Keratinocyte (primary cell): ENCODE results near the gene THOC5. TPM values are rescaled to one million over a fixed set of nuclear protein-coding genes. Genes with fewer than 3 reads are reported as not detected.

Experiments
- DNase-seq: peaks from one replicate; pipeline ENCODE4 v3.0.0-alpha.2; 2011; ENCODE audit warnings: low read depth, missing footprints, low spot score
- FAIRE-seq: peaks from 2 replicates; lab custom pipeline; 2011; peaks lifted over from hg19 to GRCh38; lab: Jason Lieb, UNC
- H2AFZ ChIP-seq: 2 replicates; pipeline ENCODE4 v1.6.0; 2012; ENCODE audit warnings: low read length, control low read depth, inconsistent platforms; ENCODE audit not compliant: control insufficient read depth
- H3K27ac ChIP-seq: 2 replicates; pipeline ENCODE4 v1.5.1; 2011; ENCODE audit warnings: low read length; ENCODE audit not compliant: control insufficient read depth, insufficient read depth
- H3K27me3 ChIP-seq: 3 replicates; pipeline ENCODE4 v1.6.0; 2011; ENCODE audit warnings: low read length; ENCODE audit not compliant: control insufficient read depth, insufficient read depth; ENCODE audit errors: extremely low read depth
- H3K36me3 ChIP-seq, 2 experiments: 2 replicates in 1 of 2; 3 replicates in 1 of 2; pipeline ENCODE4 v1.5.1; 2011; ENCODE audit warnings: low read length in 2 of 2, mild to moderate bottlenecking in 1 of 2; ENCODE audit not compliant: control insufficient read depth in 2 of 2, insufficient read depth in 2 of 2; ENCODE audit errors: extremely low read depth in 1 of 2
- H3K4me1 ChIP-seq: 3 replicates; pipeline ENCODE4 v1.5.1; 2011; ENCODE audit warnings: low read length; ENCODE audit not compliant: control insufficient read depth, insufficient read depth; ENCODE audit errors: extremely low read depth
- H3K4me2 ChIP-seq: 3 replicates; pipeline ENCODE4 v1.6.0; 2011; ENCODE audit warnings: low read depth, low read length; ENCODE audit not compliant: control insufficient read depth, insufficient read depth; ENCODE audit errors: extremely low read depth
- H3K4me3 ChIP-seq, 3 experiments: fragments of 200-600 bp in 1 of 3; sonication (generic) in 1 of 3; 2 replicates in 2 of 3; 3 replicates in 1 of 3; pipeline ENCODE4 v1.5.1; 2011 to 2016; ENCODE audit warnings: low read length in 3 of 3, mild to moderate bottlenecking in 3 of 3, control low read depth in 2 of 3, inconsistent platforms in 1 of 3, low read depth in 1 of 3, mixed read lengths in 1 of 3, mixed run types in 1 of 3, moderate library complexity in 1 of 3; ENCODE audit not compliant: control insufficient read depth in 2 of 3, insufficient read depth in 2 of 3; ENCODE audit errors: extremely low read depth in 1 of 3
- H3K79me2 ChIP-seq: 2 replicates; pipeline ENCODE4 v1.6.0; 2012; ENCODE audit warnings: low read length; ENCODE audit not compliant: control insufficient read depth, insufficient read depth
- H3K9ac ChIP-seq: 3 replicates; pipeline ENCODE4 v1.6.0; 2011; ENCODE audit warnings: low read length; ENCODE audit not compliant: control insufficient read depth, insufficient read depth; ENCODE audit errors: extremely low read depth
- H3K9me1 ChIP-seq: 3 replicates; pipeline ENCODE4 v1.6.0; 2011; ENCODE audit warnings: low read length; ENCODE audit not compliant: control insufficient read depth, insufficient read depth; ENCODE audit errors: extremely low read depth
- H3K9me3 ChIP-seq: 2 replicates; pipeline ENCODE4 v1.5.1; 2012; ENCODE audit warnings: low read depth, low read length; ENCODE audit not compliant: control insufficient read depth
- H4K20me1 ChIP-seq: 3 replicates; pipeline ENCODE4 v1.6.0; 2011; ENCODE audit warnings: low read length; ENCODE audit not compliant: control insufficient read depth, insufficient read depth; ENCODE audit errors: extremely low read depth
- EZH2 ChIP-seq: IDR thresholded peaks from one replicate; pipeline ENCODE4 v1.6.1; 2012; ENCODE audit warnings: inconsistent platforms, mild to moderate bottlenecking, low read length, moderate library complexity
- dilution Hi-C: fragments of 300-500 bp; cut with MboI; formaldehyde crosslinking; loops from one replicate; pipeline ENCODE4 v1.7.0; 2020; ENCODE audit warnings: low sequenced_read_pairs; ENCODE audit not compliant: extremely low pct_ligation_motif_present
- polyA plus RNA-seq, 5 experiments: library from polyadenylated mRNA; depleted of rRNA in 3 of 5; stranded (reverse) in 3 of 5; stranded (forward) in 1 of 5; unstranded in 1 of 5; fragments of >200 nt; gene quantifications; 1 replicate in 1 of 5; 2 replicates in 3 of 5; 3 replicates in 1 of 5; pipeline versions ENCODE4 v1.2.1 to v1.2.3, GENCODE V29; 2011 to 2012; ENCODE audit warnings: missing spikeins in 2 of 5, low read depth in 1 of 5, low replicate concordance in 1 of 5
- TF ChIP-seq, protein P1 (sequence below), 3 experiments: IDR thresholded peaks in 1 of 3; conservative IDR thresholded peaks in 1 of 3; optimal IDR thresholded peaks in 1 of 3; 2 replicates in 2 of 3; 3 replicates in 1 of 3; pipeline versions ENCODE3 to v1.5.1; 2011; ENCODE audit warnings: low read length in 3 of 3, mild to moderate bottlenecking in 3 of 3, moderate library complexity in 2 of 3, control low read depth in 1 of 3, inconsistent platforms in 1 of 3; ENCODE audit not compliant: insufficient read depth in 2 of 3; ENCODE audit errors: extremely low read depth in 1 of 3

Gene THOC5
- polyA plus RNA-seq, 1 donor (not counting 4 experiments of a cell fraction or from before 2014, with no cell fraction given): 35.4 TPM

DNA sequence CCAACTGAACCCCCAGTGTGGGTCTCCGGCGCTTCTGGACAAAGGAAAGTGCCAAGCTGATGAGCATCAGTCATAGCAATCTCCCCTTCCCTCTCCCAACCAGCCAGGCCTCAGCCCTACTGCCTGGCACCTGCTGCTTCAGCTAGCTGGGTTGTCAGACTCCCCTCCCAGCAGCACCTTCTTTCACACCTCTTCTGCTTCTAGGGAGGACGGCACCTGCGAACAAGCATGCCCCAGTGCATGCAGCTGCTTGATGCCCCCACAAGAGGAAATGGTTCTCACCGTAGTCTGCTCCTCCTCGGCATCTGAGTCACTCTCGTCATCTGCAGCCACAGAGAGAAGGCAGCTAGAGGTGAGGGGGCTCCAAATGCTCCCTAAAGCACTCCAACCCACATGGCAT is 25.4 kb downstream of the THOC5 start:
- Histone ChIP-seq H4K20me1 (no peaks in the 10 kb centered on the region), H3K9me3 (no peaks in the 10 kb centered on the region), H3K79me2 (no peaks in the 10 kb centered on the region), H3K4me3 (no peak overlapping the region), H3K27me3 (no peaks in the 10 kb centered on the region), H3K9me1 (no peaks in the 10 kb centered on the region), H3K36me3 (peaks cover 41 to 58% of the 10 kb centered on the region in 2 experiments), H2AFZ (no peak overlapping the region), H3K4me2 (no peak overlapping the region), H3K4me1 (no peaks in the 10 kb centered on the region), H3K27ac (no peak overlapping the region), H3K9ac (no peak overlapping the region)
- dilution Hi-C loops: no loop called here
- DNase-seq (no peak), FAIRE-seq (no peak)
- TF ChIP-seq EZH2: no peak
- TF ChIP-seq, protein P1, sequence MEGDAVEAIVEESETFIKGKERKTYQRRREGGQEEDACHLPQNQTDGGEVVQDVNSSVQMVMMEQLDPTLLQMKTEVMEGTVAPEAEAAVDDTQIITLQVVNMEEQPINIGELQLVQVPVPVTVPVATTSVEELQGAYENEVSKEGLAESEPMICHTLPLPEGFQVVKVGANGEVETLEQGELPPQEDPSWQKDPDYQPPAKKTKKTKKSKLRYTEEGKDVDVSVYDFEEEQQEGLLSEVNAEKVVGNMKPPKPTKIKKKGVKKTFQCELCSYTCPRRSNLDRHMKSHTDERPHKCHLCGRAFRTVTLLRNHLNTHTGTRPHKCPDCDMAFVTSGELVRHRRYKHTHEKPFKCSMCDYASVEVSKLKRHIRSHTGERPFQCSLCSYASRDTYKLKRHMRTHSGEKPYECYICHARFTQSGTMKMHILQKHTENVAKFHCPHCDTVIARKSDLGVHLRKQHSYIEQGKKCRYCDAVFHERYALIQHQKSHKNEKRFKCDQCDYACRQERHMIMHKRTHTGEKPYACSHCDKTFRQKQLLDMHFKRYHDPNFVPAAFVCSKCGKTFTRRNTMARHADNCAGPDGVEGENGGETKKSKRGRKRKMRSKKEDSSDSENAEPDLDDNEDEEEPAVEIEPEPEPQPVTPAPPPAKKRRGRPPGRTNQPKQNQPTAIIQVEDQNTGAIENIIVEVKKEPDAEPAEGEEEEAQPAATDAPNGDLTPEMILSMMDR (optimal IDR thresholded peaks at IDR 0.05 in 1 of 3, IDR thresholded peaks at IDR 0.05 in 1 of 3, conservative IDR thresholded peaks at IDR 0.05 in 1 of 3; ENCODE audit: extremely low read depth in 1 of 3, insufficient read depth in 2 of 3, low read length in 3 of 3): no peak

DNA sequence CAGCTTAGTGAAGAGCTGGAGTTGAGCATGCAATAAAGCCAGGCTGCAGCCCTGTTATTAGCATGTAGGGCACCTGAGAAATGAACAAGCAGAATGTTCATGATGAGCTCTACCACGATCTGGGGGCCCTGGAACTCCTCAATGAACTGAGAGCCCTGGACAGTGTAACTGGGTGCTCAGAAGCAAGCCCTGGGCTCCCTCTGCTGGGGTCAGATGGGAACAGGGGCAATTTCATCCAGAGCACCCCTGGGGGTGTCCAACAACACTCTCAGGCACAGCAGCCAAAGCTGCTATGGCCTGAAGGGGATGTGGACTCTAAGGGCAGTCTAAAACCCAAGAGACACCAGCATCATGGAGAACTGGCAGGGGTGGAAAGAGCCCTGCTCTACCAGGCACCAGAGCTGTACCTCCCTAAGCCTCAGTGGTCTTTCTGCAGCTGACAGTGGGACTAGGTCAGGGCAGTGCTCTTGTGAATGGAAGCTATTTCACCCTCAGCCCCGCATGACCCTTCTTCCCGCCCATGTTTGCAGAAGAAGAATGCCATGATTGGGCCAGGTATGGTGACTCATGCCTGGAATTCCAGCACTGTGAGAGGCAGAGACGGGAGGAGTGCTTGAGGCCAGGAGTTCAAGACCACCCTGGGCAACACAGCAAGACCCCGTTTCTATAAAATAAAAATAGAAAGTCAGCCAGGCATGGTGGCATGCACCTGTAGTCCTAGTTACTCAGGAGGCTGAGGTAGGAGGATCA is 28.9 kb downstream of the THOC5 start:
- no peak for DNase-seq
- Histone ChIP-seq H3K4me3 (no peak overlapping the region), H3K4me1 (no peaks in the 10 kb centered on the region), H3K36me3 (peaks cover 43 to 46% of the 10 kb centered on the region in 2 experiments), H3K4me2 (no peak overlapping the region), H3K9me1 (no peaks in the 10 kb centered on the region), H4K20me1 (no peaks in the 10 kb centered on the region), H3K79me2 (no peaks in the 10 kb centered on the region), H3K9ac (no peak overlapping the region), H2AFZ (no peak overlapping the region), H3K27ac (no peak overlapping the region), H3K27me3 (no peaks in the 10 kb centered on the region), H3K9me3 (no peaks in the 10 kb centered on the region)
- dilution Hi-C loops: no loop called here
- FAIRE-seq: no peak
- TF ChIP-seq EZH2: no peak
- TF ChIP-seq, protein P1 (optimal IDR thresholded peaks at IDR 0.05 in 1 of 3, IDR thresholded peaks at IDR 0.05 in 1 of 3, conservative IDR thresholded peaks at IDR 0.05 in 1 of 3; ENCODE audit: extremely low read depth in 1 of 3, insufficient read depth in 2 of 3, low read length in 3 of 3): peak; percentile 36 to 48 (median 48)
